Activated CD4-positive, alpha-beta T cell treated with anti-CD3 and anti-CD28 coated beads, Interleukin-2, Interleukin-4, amounts not matched to agents 100 ng/mL and 50 ng/mL, durations not matched to agents 16 hours and 8 hours (primary cell): ENCODE results near the gene GRM7.

Experiments
- DNase-seq: peaks from one replicate; pipeline ENCODE4 v3.0.0-alpha.2; 2020; ENCODE audit warnings: low spot score

The GRM7 gene

DNA sequence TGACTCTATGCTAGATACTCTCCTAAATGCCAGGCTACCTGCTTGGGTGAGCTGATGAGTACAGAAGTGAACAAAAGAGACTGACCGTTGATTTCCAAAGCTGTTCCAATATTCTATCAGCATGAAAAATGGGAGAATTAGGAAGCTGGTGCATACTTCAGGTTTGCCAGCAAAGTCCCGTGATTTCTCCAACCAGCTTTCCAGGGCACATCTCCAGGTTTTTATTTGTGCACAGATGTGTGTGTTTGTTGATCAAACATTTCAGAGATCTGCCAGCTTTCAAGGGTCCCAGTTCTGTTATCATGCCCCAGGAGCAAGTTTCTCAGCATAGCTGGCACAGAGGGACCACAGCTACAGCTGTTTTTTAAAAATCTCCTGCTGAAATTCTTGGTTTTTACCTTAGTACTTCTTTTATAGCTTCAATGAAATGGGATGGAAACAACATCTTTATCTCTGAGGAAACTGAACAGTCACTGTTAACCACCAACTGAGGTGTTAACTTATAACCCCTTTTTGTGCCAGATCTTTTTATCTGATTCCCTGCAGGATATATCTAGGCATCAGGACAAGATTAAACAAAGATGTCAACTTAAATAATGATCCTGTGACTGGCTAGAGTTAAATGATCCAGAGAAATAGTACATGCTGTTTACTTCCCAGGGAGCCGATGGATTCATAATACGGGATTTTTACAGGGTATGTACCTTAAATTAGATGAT lies 380.8 kb downstream of the GRM7 start:
- no peak for DNase-seq

DNA sequence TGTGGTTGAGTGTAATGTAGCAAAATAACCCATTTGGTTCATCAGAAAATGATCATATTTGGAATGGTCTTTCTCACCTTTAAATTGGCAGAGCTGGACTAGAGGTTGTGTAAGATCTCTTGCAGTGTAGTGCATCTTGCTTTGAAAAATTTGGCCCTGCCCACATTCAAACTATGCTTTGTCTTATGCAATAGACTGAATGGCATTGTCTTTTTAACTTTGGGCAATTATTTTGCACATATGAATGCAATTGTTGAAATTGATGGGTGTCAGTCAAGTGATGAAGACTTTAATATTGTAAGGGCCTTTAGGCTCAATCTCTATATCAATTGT lies 381.4 kb downstream of the GRM7 start:
- no peak for DNase-seq

DNA sequence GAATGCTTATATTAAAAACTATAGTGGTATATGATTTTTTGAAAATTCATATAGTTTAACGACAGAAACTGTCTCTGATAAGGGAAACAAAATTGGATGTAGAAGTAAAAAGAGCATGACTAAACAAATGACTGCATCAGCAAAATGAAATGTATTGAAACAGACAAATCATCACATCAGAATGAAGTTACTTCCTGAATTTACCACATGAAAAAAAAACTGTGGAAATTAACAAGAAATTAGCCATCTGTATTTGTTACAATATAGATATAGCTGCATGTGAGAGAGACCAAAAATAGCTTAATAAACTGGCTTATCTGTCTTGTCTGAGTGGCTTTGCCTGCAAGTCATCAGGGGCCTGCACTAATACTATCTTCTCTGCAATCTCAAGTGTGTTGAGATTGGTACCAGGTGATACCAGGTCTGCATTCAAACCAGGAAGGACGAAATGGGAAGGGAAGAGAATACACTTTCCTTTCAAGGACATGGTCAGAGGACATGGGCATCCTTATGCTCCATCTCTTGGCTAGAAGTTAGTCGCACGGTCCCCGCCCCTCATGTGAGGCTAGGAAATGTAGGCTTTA lies 388.7 kb downstream of the GRM7 start:
- no peak for DNase-seq

DNA sequence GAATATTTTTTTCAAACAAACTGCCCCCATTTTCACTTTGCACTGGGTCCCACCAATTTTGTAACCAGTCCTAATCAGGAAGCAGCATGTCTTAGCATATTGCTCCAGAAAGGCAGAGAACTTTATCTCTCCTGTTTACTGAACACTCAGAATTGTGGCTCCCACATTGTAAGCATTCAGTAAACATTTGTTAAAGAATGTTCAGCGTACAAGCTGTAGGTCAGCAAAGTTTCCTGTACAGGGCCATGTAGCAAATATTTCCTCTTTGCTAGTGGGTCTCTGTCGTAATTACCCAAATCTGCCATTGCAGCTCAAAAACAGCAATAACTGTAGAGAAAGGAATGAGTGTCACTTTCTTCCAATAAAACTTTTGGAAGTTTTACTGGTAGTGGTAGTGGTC lies 393.3 kb downstream of the GRM7 start:
- no peak for DNase-seq

DNA sequence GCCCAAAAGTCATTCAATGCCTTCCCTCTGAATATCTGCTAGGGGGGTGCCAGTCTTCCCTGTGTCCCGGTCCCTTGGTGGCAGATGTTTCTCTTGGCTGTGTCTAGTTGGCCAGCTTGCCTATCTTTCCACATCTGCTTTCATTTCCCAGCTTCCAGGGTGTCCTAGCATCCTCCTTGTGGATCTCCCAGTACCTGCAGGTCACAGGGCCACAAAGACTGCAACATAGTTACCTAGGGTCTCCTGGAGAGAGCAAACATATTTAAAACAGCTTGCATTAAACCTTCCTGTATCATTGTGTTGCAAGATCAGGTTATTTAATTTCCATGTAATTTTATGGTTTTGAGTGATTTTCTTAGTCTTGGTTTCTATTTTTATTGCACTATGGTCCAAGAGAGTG lies 400.1 kb downstream of the GRM7 start:
- no peak for DNase-seq

DNA sequence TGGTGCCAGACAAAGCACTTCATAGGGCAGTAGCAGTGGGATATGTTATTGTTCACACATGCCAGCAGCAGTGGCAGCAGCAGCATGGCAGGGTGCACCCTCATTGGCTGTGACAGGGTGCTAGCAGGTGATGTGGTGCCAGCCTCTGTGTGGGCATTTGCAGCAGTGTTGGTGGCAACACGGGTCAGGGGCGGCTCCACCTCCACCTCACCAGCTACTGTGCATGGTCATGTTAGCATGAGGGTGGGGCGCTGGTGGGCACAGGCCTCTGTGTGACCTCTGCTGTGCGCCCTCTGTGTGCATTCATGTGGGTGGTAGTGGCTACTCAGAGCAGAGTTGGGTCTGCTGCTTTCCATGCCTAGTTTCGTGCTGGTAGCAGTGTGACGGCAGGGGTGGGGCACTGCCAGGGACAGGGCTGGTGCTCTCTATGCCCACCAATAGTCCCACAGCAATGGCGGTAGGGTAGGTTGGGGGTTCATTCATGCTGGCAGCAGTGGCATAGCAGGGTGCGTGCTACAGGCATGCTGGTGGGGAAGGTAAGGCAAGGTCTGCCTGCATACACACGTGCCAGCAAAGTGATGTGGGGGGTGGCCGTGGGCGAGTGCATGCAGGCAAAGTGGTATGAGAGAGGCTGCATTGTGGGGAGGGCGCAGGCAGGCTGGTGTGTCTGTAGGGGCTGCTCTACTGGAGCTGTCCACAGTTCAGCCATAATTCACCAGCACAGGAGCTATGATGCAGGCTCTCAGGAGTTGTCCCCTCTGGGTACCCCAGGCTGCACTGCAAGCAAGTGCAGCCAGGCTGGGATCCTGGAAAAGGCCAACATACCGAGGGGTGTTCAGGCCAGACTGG lies 402.7 kb downstream of the GRM7 start:
- DNase-seq, result no peak

DNA sequence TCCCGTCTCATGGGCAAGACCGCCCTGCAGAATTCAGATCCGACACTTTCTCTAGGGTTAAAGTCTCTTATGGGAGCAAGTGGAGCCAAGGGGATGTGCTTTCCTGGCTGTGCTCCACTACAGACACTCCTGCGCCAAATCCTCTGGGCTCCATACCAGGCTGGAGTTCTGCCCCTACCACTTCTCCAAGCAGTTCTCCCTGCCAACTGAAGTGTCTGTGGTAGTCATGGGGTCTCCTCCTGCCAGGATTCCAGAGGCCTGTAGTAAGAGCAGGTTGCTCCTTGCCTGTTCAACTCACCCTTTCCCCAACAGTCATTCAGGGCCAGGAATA lies 403.2 kb downstream of the GRM7 start:
- no peak for DNase-seq

DNA sequence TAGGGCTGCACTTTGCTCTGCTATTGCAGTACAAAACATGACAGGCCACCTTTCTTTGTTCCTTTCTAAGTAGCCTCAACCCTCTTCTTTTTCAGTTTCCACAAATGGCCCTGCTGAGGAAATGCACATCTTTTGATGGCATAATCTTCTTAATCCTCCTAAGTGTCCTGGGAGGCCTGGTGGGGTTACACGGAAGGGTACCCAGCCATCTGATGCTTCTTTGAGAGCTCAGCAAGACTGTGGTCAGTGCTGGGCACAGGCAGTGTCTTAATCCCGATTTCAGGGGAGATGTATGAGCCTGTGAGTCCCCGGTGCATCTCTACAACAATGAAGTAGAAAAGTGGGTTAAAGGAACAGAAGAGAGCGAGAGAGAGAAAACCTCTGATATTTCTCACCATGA lies 404.8 kb downstream of the GRM7 start:
- DNase-seq, result no peak

DNA sequence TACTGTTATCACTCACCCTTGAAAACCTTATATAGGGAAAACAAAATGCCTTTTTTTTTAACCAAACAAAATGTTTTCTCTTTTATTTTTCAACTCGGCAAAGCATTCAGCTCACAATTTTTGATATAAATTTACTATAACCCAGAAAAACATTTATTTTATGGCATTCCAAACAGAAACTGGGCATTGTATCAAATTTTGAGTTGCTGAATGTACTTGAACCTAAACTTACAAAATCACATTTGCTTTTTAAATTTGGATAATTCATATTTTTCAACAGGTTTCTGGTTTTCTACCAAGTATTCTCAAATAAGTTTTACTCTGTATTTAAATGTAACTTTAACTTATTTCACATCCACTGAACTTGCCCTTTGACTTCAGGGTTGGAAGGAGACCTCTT lies 405.6 kb downstream of the GRM7 start:
- no peak for DNase-seq

DNA sequence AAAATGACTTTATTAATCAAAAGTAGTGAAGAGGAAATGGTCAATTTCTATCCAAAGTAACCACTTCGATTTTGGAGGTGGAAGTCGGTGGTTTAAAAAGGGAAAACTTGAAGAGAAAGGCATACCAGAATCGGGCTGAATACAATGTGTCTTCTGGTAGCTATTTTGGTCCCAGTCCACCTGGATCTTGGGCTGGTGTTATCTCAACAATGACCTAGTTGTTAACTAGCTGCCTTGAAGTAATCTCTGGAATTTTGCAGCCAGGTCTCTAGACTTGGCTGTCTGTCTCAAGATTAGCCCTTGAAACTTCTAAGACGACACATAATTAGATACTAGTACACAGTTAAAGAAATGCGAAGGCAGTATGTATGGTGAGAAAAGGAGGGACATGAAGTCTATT lies 409.8 kb downstream of the GRM7 start:
- no peak for DNase-seq

DNA sequence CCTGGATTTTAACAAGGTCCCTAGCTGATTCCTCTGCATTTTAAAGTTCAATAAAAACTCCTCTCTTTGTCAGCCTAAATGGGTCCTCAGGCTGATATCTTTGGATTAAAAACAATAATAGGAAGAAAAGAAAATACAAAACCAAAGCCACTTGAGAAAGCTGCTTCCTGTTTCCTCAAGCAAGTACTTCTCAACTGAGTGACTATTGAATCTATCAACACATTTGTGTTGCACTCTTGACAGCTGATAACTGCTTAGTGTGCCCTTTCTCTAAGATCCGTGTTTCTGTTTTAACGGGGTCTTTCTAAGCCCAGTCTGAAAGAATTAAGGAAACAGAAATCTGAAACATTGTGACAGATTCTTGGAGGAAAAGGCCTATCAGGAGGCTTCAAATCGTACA lies 410.7 kb downstream of the GRM7 start:
- no peak for DNase-seq

DNA sequence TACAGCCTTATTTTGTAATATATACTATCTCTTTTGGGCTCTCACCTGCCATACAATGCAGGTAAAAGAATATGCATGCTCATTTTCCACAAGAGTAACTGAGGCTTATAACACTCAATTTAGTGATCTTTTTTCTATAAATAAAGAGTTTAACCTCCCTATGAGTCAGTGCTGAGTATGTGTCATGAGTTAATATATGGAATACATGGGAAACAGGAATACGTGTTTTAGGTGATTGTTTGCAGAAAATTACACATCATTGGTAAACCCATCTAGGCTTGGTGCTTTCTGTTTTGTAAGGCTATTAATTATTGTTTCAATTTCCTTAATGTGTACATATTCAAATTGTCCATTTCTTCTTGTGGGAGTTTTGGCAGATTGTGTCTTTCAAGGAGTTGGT lies 411.3 kb downstream of the GRM7 start:
- DNase-seq, result no peak

DNA sequence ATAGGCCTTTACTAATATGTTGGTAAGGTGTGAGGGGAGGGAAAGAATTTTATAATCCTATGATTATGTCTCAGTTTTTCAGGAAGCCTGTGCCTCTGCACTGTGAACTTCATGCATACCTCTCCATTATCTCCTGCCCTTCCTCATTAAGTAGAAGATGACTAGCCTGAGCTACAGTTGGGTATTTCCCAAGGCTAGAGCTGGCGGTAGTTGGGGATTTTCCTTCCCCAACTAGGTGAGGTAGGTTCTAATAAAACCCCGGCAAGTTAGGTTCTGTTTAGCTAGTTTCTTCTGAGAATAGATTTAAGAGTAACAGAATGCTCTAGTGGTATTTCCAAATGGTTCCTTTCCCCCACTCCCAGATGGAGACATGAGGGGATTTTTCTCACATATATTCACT lies 414.5 kb downstream of the GRM7 start:
- DNase-seq, result no peak

DNA sequence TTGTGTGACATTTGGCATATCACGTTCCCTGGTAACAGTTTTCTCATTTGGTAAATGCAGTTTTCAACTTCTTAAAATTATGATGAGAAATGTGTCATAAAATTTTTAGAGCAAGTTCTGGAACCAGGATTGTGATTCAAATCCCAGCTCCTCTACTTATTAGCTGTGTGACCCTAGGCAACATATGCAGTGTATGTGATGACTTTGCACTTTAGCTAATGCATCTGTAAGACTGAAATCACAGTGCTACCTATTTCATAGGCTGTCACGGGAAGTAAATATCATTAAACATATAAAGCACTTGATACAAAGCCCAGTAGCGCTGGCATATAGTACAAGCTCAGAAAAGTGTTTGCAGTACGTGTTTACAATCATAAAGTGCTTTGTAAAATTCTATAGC lies 419.4 kb downstream of the GRM7 start:
- DNase-seq, result no peak

DNA sequence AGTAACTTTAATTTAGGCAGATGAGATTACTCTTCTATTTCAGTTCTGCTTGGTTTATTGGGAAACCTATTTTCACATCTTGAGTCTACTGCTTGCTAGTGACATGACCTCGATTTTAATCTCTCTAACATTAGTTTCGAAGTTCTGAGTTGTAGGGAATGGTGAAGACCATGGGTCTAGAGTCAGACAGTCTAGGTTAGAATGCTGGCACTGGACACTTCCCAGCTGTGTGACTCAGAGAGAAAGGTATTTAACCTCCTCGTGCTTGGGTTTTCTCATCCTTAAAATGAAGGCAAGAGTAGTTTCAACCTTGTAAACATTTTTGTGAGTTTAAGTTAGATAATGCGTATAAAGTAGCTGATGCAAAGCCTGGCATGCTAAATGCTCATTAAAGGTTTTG lies 422.1 kb downstream of the GRM7 start:
- DNase-seq, result no peak

DNA sequence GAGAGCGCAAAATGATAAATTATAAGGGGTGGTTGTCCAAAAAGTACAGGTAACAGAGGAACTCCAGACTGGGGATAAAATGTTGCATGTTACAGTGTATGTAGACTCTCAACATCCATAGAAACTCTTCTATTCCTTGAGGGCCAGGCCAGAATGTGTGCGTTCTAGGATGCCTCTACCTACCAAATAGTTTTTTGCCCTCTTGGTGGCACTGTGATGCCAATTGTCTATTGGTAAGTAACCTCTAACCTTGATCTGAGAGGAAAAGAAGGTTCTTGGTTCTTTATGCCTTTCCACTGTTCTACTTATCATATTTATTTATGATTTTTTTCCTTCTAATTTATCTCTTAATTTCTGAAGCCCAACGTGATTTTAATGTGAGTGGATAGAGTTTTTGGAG lies 424.6 kb downstream of the GRM7 start:
- DNase-seq, result no peak

DNA sequence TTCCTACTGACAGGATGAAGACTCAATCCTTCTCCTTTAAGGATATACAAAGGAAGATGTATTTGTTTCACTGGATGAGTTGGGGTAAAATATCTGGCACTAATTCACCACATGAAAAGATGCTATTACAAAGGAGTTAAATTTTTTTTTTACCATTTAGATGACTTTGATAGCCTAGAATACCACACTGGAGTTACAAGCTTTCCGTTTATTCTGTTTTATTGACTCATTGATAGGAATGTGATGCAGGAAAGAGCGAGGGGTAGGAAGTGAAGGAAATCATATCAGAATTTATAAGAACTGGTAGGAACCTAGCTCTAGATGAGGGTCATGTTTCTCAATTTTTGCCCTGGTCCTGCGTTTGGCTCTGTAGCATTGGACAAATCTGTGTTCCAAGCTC lies 427.2 kb downstream of the GRM7 start:
- DNase-seq, result no peak

DNA sequence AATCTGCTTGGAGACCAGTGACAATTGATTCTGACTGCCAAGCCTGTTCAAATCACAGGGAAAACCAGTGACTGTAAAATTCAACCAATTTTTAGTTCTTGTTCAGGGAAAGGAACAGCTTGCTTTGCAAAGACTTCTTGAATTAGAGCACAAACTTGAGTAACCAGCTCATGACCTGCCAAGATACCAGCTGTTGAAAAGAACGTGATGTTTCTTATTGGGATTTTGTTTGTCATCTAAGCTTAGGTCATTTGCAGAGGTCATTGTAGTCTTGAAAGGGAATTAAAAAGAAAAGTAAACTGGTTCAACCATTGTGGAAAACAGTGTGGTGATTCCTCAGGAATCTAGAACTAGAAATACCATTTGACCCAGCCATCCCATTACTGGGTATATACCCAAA lies 428.2 kb downstream of the GRM7 start:
- DNase-seq, result no peak

DNA sequence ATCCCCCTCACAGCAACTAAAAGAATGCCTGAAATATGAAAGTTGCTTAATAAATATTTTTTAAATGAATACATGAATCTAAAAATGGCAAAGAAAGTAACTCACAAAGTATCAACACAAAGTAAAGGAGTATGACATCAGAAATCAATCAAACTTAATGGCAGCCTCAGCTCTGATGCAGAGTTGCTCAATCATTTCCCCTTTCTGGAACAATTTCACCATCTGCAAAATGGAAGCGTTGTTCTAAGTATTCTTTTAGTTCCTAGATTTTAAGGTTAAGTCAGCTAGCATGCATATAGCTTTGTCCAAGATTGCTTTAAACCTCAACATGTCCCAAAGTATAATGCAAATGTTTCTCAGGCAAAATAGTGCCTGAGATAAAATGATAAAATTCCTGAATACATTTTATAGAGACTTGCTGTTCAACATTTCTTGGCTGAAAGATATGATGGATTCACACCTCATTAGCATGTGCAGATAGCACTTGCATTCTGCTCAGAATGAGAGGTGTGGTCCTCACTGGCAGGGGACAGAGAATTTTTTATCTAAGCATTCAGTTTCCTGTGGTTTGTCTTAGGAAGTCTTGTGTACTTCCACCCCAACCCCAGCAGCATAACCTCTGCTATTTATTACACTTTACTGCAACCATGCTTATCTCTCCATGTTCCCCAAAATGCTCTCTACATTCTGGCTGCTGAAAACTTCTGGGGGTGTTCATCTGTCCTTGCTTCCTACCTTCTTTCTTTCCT lies 429.3 kb downstream of the GRM7 start:
- DNase-seq, result no peak

DNA sequence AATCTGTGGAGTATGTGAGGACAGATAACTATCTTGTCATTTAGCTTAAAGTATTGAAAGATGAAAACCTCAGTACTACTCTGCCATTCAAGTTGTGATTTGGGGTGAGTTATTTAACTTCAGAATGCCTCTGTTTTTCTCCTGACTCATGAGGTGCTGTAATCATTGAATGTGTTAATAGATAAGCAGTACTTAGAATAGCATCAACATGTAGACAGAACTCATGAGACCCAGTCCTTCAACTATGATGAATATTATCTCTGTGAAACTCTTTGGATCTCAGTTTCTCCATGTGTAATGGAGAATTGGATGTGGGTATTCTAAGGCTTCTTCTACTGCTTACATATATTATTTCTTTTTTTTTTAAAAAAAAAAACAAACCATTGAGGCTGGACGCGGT lies 431.4 kb downstream of the GRM7 start:
- DNase-seq, result no peak

DNA sequence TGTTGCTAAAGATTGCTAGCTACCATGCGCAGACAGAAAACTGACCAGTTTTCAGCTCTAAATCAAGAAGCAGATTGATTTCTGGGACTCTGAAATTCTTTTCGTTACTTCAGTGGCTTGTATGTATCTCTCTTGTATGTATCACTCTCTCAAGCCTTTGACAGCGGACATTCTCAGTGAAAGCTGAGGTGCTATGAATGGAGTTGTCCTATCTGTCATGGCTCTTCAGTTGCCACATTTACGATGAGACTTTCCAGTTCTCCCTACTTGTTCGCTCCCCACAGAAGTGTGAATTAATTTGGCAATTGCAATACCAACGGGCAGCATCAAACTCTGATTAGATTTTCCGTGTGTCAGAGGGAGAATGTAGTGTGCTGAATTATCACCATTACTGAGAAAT lies 432.4 kb downstream of the GRM7 start:
- no peak for DNase-seq

DNA sequence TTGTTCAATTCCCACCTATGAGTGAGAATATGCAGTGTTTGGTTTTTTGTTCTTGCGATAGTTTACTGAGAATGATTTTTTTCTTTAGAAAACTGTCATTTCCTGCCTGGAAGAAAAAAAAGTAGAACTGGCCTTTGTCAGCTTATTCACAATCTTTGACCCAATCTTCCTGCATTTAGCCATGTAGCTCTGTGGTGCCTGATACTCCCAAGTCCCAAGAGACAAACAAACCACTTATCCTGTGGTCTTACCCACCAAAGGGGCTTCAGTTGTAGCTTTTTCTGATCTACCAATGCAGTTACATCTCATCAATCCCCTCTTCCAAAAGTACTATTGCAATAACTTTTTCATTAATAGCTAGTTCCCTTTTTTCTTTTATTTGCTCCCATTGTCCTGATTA lies 444.6 kb downstream of the GRM7 start:
- DNase-seq, result no peak

DNA sequence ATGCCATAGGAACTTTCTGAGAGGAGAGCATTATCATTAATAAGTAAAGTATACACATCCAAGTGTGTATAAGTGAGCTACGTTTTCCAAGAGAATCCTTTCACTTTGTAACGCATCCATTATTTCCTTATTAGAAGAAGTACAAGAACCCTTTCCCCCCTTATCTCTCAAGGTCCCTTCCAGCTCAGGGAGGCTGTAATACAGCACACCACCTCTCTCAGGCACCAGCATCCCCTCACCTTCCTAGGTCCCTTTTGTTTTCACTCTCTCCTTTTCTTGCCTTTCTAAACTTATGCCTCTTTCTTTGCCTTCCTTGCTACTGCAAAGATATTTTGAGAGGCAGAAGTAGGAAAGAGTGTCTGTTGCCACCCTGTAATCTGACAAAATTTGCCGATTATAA lies 446.0 kb downstream of the GRM7 start:
- DNase-seq, result no peak
